ENCODE results near the gene DZIP1L. TPM values are rescaled to one million over a fixed set of nuclear protein-coding genes. Genes with fewer than 3 reads are reported as not detected.

DZIP1L gene
- total RNA-seq, 1 experiment from 2014 or later = 15.3 TPM

GRCh38 chr3:138135833-138136194 is 20.4 kb upstream of the DZIP1L start (continued):
- no peak for TF ChIP-seq ZNF219 (CRISPR knock-in tag; IDR thresholded peaks at IDR 0.05; ENCODE audit: borderline replicate concordance)
- no peak for TF ChIP-seq RELA (CRISPR knock-in tag; IDR thresholded peaks at IDR 0.05; ENCODE audit: borderline replicate concordance)
- TF ChIP-seq CREM (CRISPR knock-in tag; IDR thresholded peaks at IDR 0.05) = no peak
- no peak for TF ChIP-seq ATF6 (CRISPR knock-in tag; IDR thresholded peaks at IDR 0.05)
- TF ChIP-seq HMGA2 (CRISPR knock-in tag; IDR thresholded peaks at IDR 0.05) = no peak

GRCh38 chr3:138135146-138135832 is 19.9 kb upstream of the DZIP1L start:
- H3K4me3 Mint-ChIP-seq = no peak overlapping the region
- DNase-seq (ENCODE audit: low spot score) = no peak

More at GRCh38 chr3:138135146-138135832, 19.9 kb upstream of the DZIP1L start:
- POLR2A ChIA-PET = no interaction called here
- no peaks in the 10 kb centered on the region for H3K36me3 Mint-ChIP-seq
- TF ChIP-seq EMX1 (CRISPR knock-in tag; IDR thresholded peaks at IDR 0.05) (no peak), MXD4 (CRISPR knock-in tag; IDR thresholded peaks at IDR 0.05; ENCODE audit: borderline replicate concordance) (no peak), ZNF512 (CRISPR knock-in tag; IDR thresholded peaks at IDR 0.05; ENCODE audit: borderline replicate concordance) (no peak), TCF7 (CRISPR knock-in tag; IDR thresholded peaks at IDR 0.05; ENCODE audit: low read depth) (no peak), ZNF281 (CRISPR knock-in tag; IDR thresholded peaks at IDR 0.05) (no peak), ZBTB43 (CRISPR knock-in tag; IDR thresholded peaks at IDR 0.05) (no peak), GABPB1 (CRISPR knock-in tag; IDR thresholded peaks at IDR 0.05) (no peak), ZNF317 (CRISPR knock-in tag; IDR thresholded peaks at IDR 0.05; ENCODE audit: borderline replicate concordance, low read depth) (no peak), GTF2I (CRISPR knock-in tag; conservative IDR thresholded peaks at IDR 0.05) (no peak), E2F1 (CRISPR knock-in tag; IDR thresholded peaks at IDR 0.05) (no peak), FOXP1 (CRISPR knock-in tag; IDR thresholded peaks at IDR 0.05; ENCODE audit: borderline replicate concordance) (no peak), NR2C2 (CRISPR knock-in tag; IDR thresholded peaks at IDR 0.05) (no peak), USF1 (CRISPR knock-in tag; IDR thresholded peaks at IDR 0.05) (no peak), ATF6 (CRISPR knock-in tag; IDR thresholded peaks at IDR 0.05) (no peak), HMGA2 (CRISPR knock-in tag; IDR thresholded peaks at IDR 0.05) (no peak), ERG (CRISPR knock-in tag; IDR thresholded peaks at IDR 0.05) (no peak), JAZF1 (CRISPR knock-in tag; IDR thresholded peaks at IDR 0.05) (no peak)
- peaks cover 9% of the 10 kb centered on the region; the same call in 1 of the 2 replicates for H3K9me3 Mint-ChIP-seq
- H3K27me3 Mint-ChIP-seq (ENCODE audit: low read depth) = no peaks in the 10 kb centered on the region
- CTCF ChIA-PET = no interaction called here
- no peak for ATAC-seq
- H3K27ac Mint-ChIP-seq = no peak overlapping the region
- peaks cover 6% of the 10 kb centered on the region; the same call in 1 of the 2 replicates for H3K4me1 Mint-ChIP-seq
